HG02981 (cell line): ENCODE data around the gene BSDC1.
"Not testable (repeated sequence)": the region's sequence is repeated elsewhere in the genome, so short reads cannot be mapped to it uniquely, and the experiment has no call there.

Experiments
- ATAC-seq: cut with Tn5 transposase; IDR thresholded peaks from one replicate; pipeline ENCODE4 v1.9.1; 2021; ENCODE audit warnings: mild to moderate bottlenecking, moderate library complexity; ENCODE audit not compliant: unreplicated experiment

Gene BSDC1

GRCh38 chr1:32361308-32361673 is 33.0 kb downstream of the BSDC1 start:
- no peak for ATAC-seq

- no peak for ATAC-seq
These were observed 35.8 kb downstream of the BSDC1 start for GRCh38 chr1:32358435-32358834.

GRCh38 chr1:32357614-32358013 is 36.6 kb downstream of the BSDC1 start:
- ATAC-seq, result no peak

GRCh38 chr1:32356478-32356877 is 37.8 kb downstream of the BSDC1 start:
- no peak for ATAC-seq

GRCh38 chr1:32355778-32356177 is 38.5 kb downstream of the BSDC1 start:
- not testable (repeated sequence) for ATAC-seq

- no peak for ATAC-seq
These were observed 40.2 kb downstream of the BSDC1 start for GRCh38 chr1:32353886-32354570.

GRCh38 chr1:32353431-32353830 is 40.8 kb downstream of the BSDC1 start:
- ATAC-seq, result no peak

- ATAC-seq, result no peak
These were observed 41.3 kb downstream of the BSDC1 start for GRCh38 chr1:32352831-32353383.

GRCh38 chr1:32352239-32352745 is 41.9 kb downstream of the BSDC1 start:
- no peak for ATAC-seq

GRCh38 chr1:32351399-32352238 is 42.6 kb downstream of the BSDC1 start:
- ATAC-seq, result peak; percentile 89

- peak; percentile 44 for ATAC-seq
These were observed 43.3 kb downstream of the BSDC1 start for GRCh38 chr1:32350785-32351398.

- ATAC-seq, result no peak
These were observed 45.0 kb downstream of the BSDC1 start for GRCh38 chr1:32349211-32349708.

- no peak for ATAC-seq
These were observed 47.6 kb downstream of the BSDC1 start for GRCh38 chr1:32346532-32347157.

- ATAC-seq, result no peak
These were observed 48.9 kb downstream of the BSDC1 start for GRCh38 chr1:32345289-32345827.

GRCh38 chr1:32342704-32343103 is 51.5 kb downstream of the BSDC1 start:
- no peak for ATAC-seq

- ATAC-seq, result no peak
These were observed 52.3 kb downstream of the BSDC1 start for GRCh38 chr1:32341971-32342370.

GRCh38 chr1:32341186-32341757 is 53.0 kb downstream of the BSDC1 start:
- ATAC-seq, result no peak

GRCh38 chr1:32339363-32339978 is 54.8 kb downstream of the BSDC1 start:
- ATAC-seq, result no peak

- no peak for ATAC-seq
These were observed 55.5 kb downstream of the BSDC1 start for GRCh38 chr1:32338637-32339145.
